SK-N-SH (cell line): ENCODE measurements around the gene GATB. TPM values are rescaled to one million over a fixed set of nuclear protein-coding genes. Genes with fewer than 3 reads are reported as not detected.

Source experiments
- CTCF ChIA-PET: fragments of 300-600, 350-600 bp; formaldehyde crosslinking; extraction: SDS; loops from one replicate; lab custom pipeline; 2021; lab: Yijun Ruan, JAX
- POLR2A ChIA-PET: fragments of 350-600 bp; sonication (Branson Sonifier 250); formaldehyde crosslinking; extraction: SDS; loops from one replicate; lab custom pipeline; 2020; ENCODE audit warnings: antibody characterized with exemption, inconsistent platforms; lab: Yijun Ruan, JAX
- DNase-seq: peaks from one replicate; pipeline ENCODE4 v3.0.0; 2012
- H2AFZ ChIP-seq: fragments of 200-600 bp; sonication (generic); 2 replicates; pipeline ENCODE4 v1.8.1; 2016; ENCODE audit warnings: antibody characterized with exemption, mild to moderate bottlenecking, low read depth
- H3F3A ChIP-seq: fragments of 200-600 bp; sonication (generic); replicated peaks from 2 replicates; pipeline ENCODE3; 2016; ENCODE audit warnings: antibody characterized with exemption, mild to moderate bottlenecking; ENCODE audit not compliant: insufficient read depth
- H3K27ac ChIP-seq, 2 experiments: fragments of 200-500 bp in 1 of 2; fragments of 200-600 bp in 1 of 2; sonication (Bioruptor generic) in 1 of 2; sonication (generic), shearing (Covaris generic) in 1 of 2; 2 replicates each; pipeline versions ENCODE4 v1.5.1 to v1.6.1; 2014 to 2016; ENCODE audit warnings: low read depth in 2 of 2, inconsistent platforms in 1 of 2, low read length in 1 of 2, mild to moderate bottlenecking in 1 of 2, mixed read lengths in 1 of 2
- H3K27me3 ChIP-seq: fragments of 200-600 bp; sonication (generic), shearing (Covaris generic); 2 replicates; pipeline ENCODE4 v1.6.1; 2016; ENCODE audit warnings: mixed run types; ENCODE audit not compliant: insufficient read depth
- H3K36me3 ChIP-seq, 2 experiments: fragments of 200-500 bp in 1 of 2; fragments of 200-600 bp in 1 of 2; sonication (Bioruptor generic) in 1 of 2; sonication (generic) in 1 of 2; replicated peaks in 1 of 2; 2 replicates each; pipeline versions ENCODE3 to v1.5.1; 2014 to 2016; ENCODE audit warnings: low read length in 1 of 2, mild to moderate bottlenecking in 1 of 2; ENCODE audit not compliant: insufficient read depth in 2 of 2, control insufficient read depth in 1 of 2
- H3K4me1 ChIP-seq, 2 experiments: fragments of 200-500 bp in 1 of 2; fragments of 200-600 bp in 1 of 2; sonication (Bioruptor generic) in 1 of 2; sonication (generic), shearing (Covaris generic) in 1 of 2; 2 replicates each; pipeline versions ENCODE4 v1.5.1 to v1.6.1; 2014 to 2016; ENCODE audit warnings: low read depth in 1 of 2, low read length in 1 of 2, mixed run types in 1 of 2; ENCODE audit not compliant: insufficient read depth in 2 of 2, control insufficient read depth in 1 of 2
- H3K4me2 ChIP-seq: fragments of 200-600 bp; sonication (generic), shearing (Covaris generic); 2 replicates; pipeline ENCODE4 v1.6.1; 2017; ENCODE audit warnings: mixed run types
- H3K4me3 ChIP-seq, 2 experiments: fragments of 200-500 bp in 1 of 2; fragments of 200-600 bp in 1 of 2; sonication (Bioruptor generic) in 1 of 2; sonication (generic), shearing (Covaris generic) in 1 of 2; 2 replicates each; pipeline versions ENCODE4 v1.5.1 to v1.8.1; 2014 to 2016; ENCODE audit warnings: low read depth in 2 of 2, inconsistent platforms in 1 of 2, low read length in 1 of 2, mild to moderate bottlenecking in 1 of 2, mixed read lengths in 1 of 2, moderate library complexity in 1 of 2
- H3K79me2 ChIP-seq: fragments of 200-600 bp; sonication (generic); 2 replicates; pipeline ENCODE4 v1.8.1; 2017; ENCODE audit warnings: mild to moderate bottlenecking; ENCODE audit not compliant: insufficient read depth
- H3K9ac ChIP-seq: fragments of 200-600 bp; sonication (generic); 2 replicates; pipeline ENCODE4 v1.6.1; 2017; ENCODE audit warnings: mixed run types
- H3K9me2 ChIP-seq: fragments of 200-600 bp; sonication (generic); 2 replicates; pipeline ENCODE4 v1.6.1; 2017; ENCODE audit warnings: mixed run types
- H3K9me3 ChIP-seq: fragments of 200-600 bp; sonication (generic); 2 replicates; pipeline ENCODE4 v1.6.1; 2017; ENCODE audit warnings: mixed run types, mild to moderate bottlenecking, moderate library complexity
- H4K20me1 ChIP-seq: fragments of 200-600 bp; sonication (generic); 2 replicates; pipeline ENCODE4 v1.6.1; 2017; ENCODE audit warnings: mild to moderate bottlenecking, mixed run types; ENCODE audit not compliant: insufficient read depth
- CHD2 ChIP-seq: fragments of 150-350 bp; IDR thresholded peaks from 2 replicates; pipeline ENCODE4 v1.6.1; 2018; ENCODE audit warnings: low read length; ENCODE audit not compliant: partially characterized antibody
- ELF1 ChIP-seq: IDR thresholded peaks from 2 replicates; pipeline ENCODE4 v1.4.0; 2012
- EP300 ChIP-seq, 2 experiments: IDR thresholded peaks; 2 replicates each; pipeline versions ENCODE4 v1.4.0 to v1.6.1; 2012; ENCODE audit warnings: borderline replicate concordance in 1 of 2, low read depth in 1 of 2, low read length in 1 of 2
- EZH2phosphoT487 ChIP-seq: fragments of 200-600 bp; sonication (generic); IDR thresholded peaks from 2 replicates; pipeline ENCODE4 v1.6.1; 2017; ENCODE audit warnings: low read depth, mixed run types, mild to moderate bottlenecking, antibody characterized with exemption, moderate library complexity, borderline replicate concordance
- FOSL2 ChIP-seq: IDR thresholded peaks from 2 replicates; pipeline ENCODE4 v1.4.0; 2012; ENCODE audit warnings: low read depth, mild to moderate bottlenecking, moderate library complexity, borderline replicate concordance
- FOXJ3 ChIP-seq: sonication (generic); formaldehyde crosslinking; IDR thresholded peaks from 2 replicates; pipeline ENCODE4 v1.5.1; 2020; ENCODE audit warnings: mild to moderate bottlenecking, missing genetic modification reagents
- FOXM1 ChIP-seq: IDR thresholded peaks from 2 replicates; pipeline ENCODE4 v1.4.0; 2012; ENCODE audit warnings: low read depth, mild to moderate bottlenecking
- GABPA ChIP-seq: IDR thresholded peaks from 2 replicates; pipeline ENCODE4 v1.4.0; 2012; ENCODE audit warnings: low read depth, mild to moderate bottlenecking
- GATA2 ChIP-seq: sonication (generic); formaldehyde crosslinking; IDR thresholded peaks from 2 replicates; pipeline ENCODE4 v1.5.0; 2020; ENCODE audit warnings: mild to moderate bottlenecking, missing genetic modification reagents
- JUND ChIP-seq: IDR thresholded peaks from 2 replicates; pipeline ENCODE4 v1.4.0; 2012
- MEF2A ChIP-seq: IDR thresholded peaks from 2 replicates; pipeline ENCODE4 v1.4.0; 2012; ENCODE audit warnings: low read depth, borderline replicate concordance
- MXI1 ChIP-seq: IDR thresholded peaks from 2 replicates; pipeline ENCODE4 v1.6.1; 2012; ENCODE audit warnings: mild to moderate bottlenecking, low read depth, low read length, improper control_type of control experiment
- NFIC ChIP-seq: IDR thresholded peaks from 2 replicates; pipeline ENCODE4 v1.4.0; 2012; ENCODE audit warnings: borderline replicate concordance
- NRF1 ChIP-seq: IDR thresholded peaks from 2 replicates; pipeline ENCODE4 v1.6.1; 2012; ENCODE audit warnings: low read depth, mild to moderate bottlenecking, low read length
- PBX3 ChIP-seq: IDR thresholded peaks from 2 replicates; pipeline ENCODE4; 2012
- RAD21 ChIP-seq: IDR thresholded peaks from 2 replicates; pipeline ENCODE4 v1.6.1; 2012; ENCODE audit warnings: mild to moderate bottlenecking, low read length
- RCOR1 ChIP-seq: fragments of 150-350 bp; IDR thresholded peaks from 2 replicates; pipeline ENCODE4 v1.6.1; 2017; ENCODE audit warnings: antibody characterized with exemption, low read length
- REST ChIP-seq: IDR thresholded peaks from 2 replicates; pipeline ENCODE4 v1.6.1; 2012; ENCODE audit warnings: mild to moderate bottlenecking, low read depth, low read length, moderate library complexity
- RXRA ChIP-seq: IDR thresholded peaks from 2 replicates; pipeline ENCODE4 v1.4.0; 2012; ENCODE audit warnings: low read depth, mild to moderate bottlenecking, borderline replicate concordance
- SIN3A ChIP-seq: IDR thresholded peaks from 2 replicates; pipeline ENCODE4 v1.6.1; 2012; ENCODE audit warnings: low read depth, mild to moderate bottlenecking, low read length, moderate library complexity, borderline replicate concordance
- SMC3 ChIP-seq: IDR thresholded peaks from 2 replicates; pipeline ENCODE4 v1.6.1; 2012; ENCODE audit warnings: low read depth, low read length, improper control_type of control experiment
- TAF1 ChIP-seq: IDR thresholded peaks from 2 replicates; pipeline ENCODE4 v1.6.1; 2012; ENCODE audit warnings: low read depth, mild to moderate bottlenecking, low read length, moderate library complexity, borderline replicate concordance
- TCF12 ChIP-seq: IDR thresholded peaks from 2 replicates; pipeline ENCODE4 v1.4.0; 2012
- TEAD4 ChIP-seq: IDR thresholded peaks from 2 replicates; pipeline ENCODE4 v1.4.0; 2012; ENCODE audit warnings: mild to moderate bottlenecking, borderline replicate concordance; ENCODE audit not compliant: insufficient read depth
- YY1 ChIP-seq: IDR thresholded peaks from 2 replicates; pipeline ENCODE4 v1.4.0; 2012; ENCODE audit warnings: low read depth, mild to moderate bottlenecking
- WGBS: methylation state at CpG from one replicate; pipeline ENCODE4 v1.1.6; 2017; ENCODE audit warnings: low lambda C conversion rate; 5-methylcytosine and 5-hydroxymethylcytosine counted together
- polyA plus RNA-seq, 3 experiments: library from polyadenylated mRNA; depleted of rRNA; stranded (reverse); fragments of >200 nt; gene quantifications; 2 replicates each; pipeline ENCODE4 v1.2.3, GENCODE V29; 2012
- TF ChIP-seq, protein P1 (sequence below): fragments of 150-350 bp; IDR thresholded peaks from 2 replicates; pipeline ENCODE4 v1.6.1; 2017; ENCODE audit warnings: antibody characterized with exemption, low read length, low read depth, borderline replicate concordance
- TF ChIP-seq, protein P2 (sequence below): IDR thresholded peaks from 2 replicates; pipeline ENCODE4 v1.4.0; 2012; ENCODE audit warnings: low read depth, borderline replicate concordance
- TF ChIP-seq, protein P3 (sequence below): IDR thresholded peaks from 2 replicates; pipeline ENCODE4 v1.4.0; 2012; ENCODE audit warnings: low read depth

The GATB gene
- polyA plus RNA-seq, 1 of the 3 experiments (the other 2 are of a cell fraction): 28.1 TPM

DNA sequence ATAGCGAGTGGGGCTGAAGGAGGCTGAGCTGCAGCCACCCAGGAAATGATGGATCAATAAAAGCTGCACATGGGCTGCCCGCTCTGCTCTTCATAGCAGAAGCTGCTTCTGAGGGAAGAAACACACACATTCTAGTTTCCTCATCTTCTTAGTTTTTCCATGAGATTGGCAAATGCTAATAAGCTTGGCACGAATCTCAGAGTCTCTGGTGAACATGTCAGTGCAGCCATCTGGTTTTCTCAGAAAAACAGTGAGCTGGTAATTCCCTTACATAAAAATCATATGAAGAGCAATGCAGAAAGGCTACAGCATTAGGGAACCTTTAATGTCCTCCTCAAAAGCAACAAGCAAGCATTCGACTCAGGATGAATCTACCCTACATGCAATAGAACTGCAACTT lies 69.9 kb downstream of the GATB start:
- H3K9me3 ChIP-seq: no peaks in the 10 kb centered on the region
- H3K27me3 ChIP-seq: no peaks in the 10 kb centered on the region
- no peaks in the 10 kb centered on the region for H3K9me2 ChIP-seq
- peak overlapping the region; percentile 70; the same call in 1 of the 2 replicates for H2AFZ ChIP-seq
- peaks cover 33 to 57% of the 10 kb centered on the region in 2 experiments for H3K4me1 ChIP-seq
- 45% methylated on average over 4 of the region's 4 CpGs for WGBS
- H3K27ac ChIP-seq: peak overlapping the region; percentile 82 to 86
- H3F3A ChIP-seq: peaks cover 17% of the 10 kb centered on the region
- peak overlapping the region in 1 of 2 experiments; percentile 27; a peak in 1 of 4 replicates for H3K4me3 ChIP-seq
- CTCF ChIA-PET: interaction anchor here (0.6 to 2.2 kb wide), 3 partner anchors 12 to 23 kb away, joined by 4 to 7 read pairs (median 4); no protein-coding TSS in a partner anchor
- H3K4me2 ChIP-seq: peak overlapping the region; percentile 74
- H3K36me3 ChIP-seq: no peaks in the 10 kb centered on the region
- H3K9ac ChIP-seq: peak overlapping the region; percentile 36; the same call in 1 of the 2 replicates
- peak; percentile 36 for DNase-seq
- H3K79me2 ChIP-seq: no peaks in the 10 kb centered on the region
- no peaks in the 10 kb centered on the region for H4K20me1 ChIP-seq
- POLR2A ChIA-PET: no interaction called here
- no peak for TF ChIP-seq RXRA
- TF ChIP-seq CHD2: no peak
- no peak for TF ChIP-seq JUND
- no peak for TF ChIP-seq REST
- no peak for TF ChIP-seq YY1
- no peak for TF ChIP-seq TEAD4
- TF ChIP-seq GATA2: no peak
- no peak for TF ChIP-seq SIN3A
- TF ChIP-seq, protein P1, sequence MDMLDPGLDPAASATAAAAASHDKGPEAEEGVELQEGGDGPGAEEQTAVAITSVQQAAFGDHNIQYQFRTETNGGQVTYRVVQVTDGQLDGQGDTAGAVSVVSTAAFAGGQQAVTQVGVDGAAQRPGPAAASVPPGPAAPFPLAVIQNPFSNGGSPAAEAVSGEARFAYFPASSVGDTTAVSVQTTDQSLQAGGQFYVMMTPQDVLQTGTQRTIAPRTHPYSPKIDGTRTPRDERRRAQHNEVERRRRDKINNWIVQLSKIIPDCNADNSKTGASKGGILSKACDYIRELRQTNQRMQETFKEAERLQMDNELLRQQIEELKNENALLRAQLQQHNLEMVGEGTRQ: no peak
- TF ChIP-seq MEF2A: no peak
- no peak for TF ChIP-seq FOXM1
- no peak for TF ChIP-seq FOXJ3 (CRISPR knock-in tag)
- peak; percentile 27; the same call in 1 of the 2 replicates for TF ChIP-seq TCF12
- no peak for TF ChIP-seq TAF1
- no peak for TF ChIP-seq NFIC
- no peak for TF ChIP-seq NRF1
- no peak for TF ChIP-seq GABPA
- TF ChIP-seq, protein P2, sequence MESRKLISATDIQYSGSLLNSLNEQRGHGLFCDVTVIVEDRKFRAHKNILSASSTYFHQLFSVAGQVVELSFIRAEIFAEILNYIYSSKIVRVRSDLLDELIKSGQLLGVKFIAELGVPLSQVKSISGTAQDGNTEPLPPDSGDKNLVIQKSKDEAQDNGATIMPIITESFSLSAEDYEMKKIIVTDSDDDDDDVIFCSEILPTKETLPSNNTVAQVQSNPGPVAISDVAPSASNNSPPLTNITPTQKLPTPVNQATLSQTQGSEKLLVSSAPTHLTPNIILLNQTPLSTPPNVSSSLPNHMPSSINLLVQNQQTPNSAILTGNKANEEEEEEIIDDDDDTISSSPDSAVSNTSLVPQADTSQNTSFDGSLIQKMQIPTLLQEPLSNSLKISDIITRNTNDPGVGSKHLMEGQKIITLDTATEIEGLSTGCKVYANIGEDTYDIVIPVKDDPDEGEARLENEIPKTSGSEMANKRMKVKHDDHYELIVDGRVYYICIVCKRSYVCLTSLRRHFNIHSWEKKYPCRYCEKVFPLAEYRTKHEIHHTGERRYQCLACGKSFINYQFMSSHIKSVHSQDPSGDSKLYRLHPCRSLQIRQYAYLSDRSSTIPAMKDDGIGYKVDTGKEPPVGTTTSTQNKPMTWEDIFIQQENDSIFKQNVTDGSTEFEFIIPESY: no peak
- TF ChIP-seq SMC3: no peak
- no peak for TF ChIP-seq PBX3
- TF ChIP-seq EZH2phosphoT487: no peak
- TF ChIP-seq FOSL2: no peak
- TF ChIP-seq, protein P3, sequence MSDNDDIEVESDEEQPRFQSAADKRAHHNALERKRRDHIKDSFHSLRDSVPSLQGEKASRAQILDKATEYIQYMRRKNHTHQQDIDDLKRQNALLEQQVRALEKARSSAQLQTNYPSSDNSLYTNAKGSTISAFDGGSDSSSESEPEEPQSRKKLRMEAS: 0 out of 2 replicates have a peak, but pooled peaks have one; percentile 8
- no peak for TF ChIP-seq EP300 (IDR thresholded peaks at IDR 0.05; ENCODE audit: borderline replicate concordance in 1 of 2, low read depth in 1 of 2, low read length in 1 of 2)
- peak; percentile 44; the same call in 1 of the 2 replicates for TF ChIP-seq RCOR1
- 0 out of 2 replicates have a peak, but pooled peaks have one; percentile 3 for TF ChIP-seq RAD21
- TF ChIP-seq MXI1: no peak
- TF ChIP-seq ELF1: no peak
